HG03095 (cell line): ENCODE measurements around the gene AP2A2.

ENCODE experiments used
- ATAC-seq: cut with Tn5 transposase; IDR thresholded peaks from one replicate; pipeline ENCODE4 v1.9.1; 2021; ENCODE audit warnings: moderate library complexity; ENCODE audit not compliant: unreplicated experiment

The AP2A2 gene

DNA sequence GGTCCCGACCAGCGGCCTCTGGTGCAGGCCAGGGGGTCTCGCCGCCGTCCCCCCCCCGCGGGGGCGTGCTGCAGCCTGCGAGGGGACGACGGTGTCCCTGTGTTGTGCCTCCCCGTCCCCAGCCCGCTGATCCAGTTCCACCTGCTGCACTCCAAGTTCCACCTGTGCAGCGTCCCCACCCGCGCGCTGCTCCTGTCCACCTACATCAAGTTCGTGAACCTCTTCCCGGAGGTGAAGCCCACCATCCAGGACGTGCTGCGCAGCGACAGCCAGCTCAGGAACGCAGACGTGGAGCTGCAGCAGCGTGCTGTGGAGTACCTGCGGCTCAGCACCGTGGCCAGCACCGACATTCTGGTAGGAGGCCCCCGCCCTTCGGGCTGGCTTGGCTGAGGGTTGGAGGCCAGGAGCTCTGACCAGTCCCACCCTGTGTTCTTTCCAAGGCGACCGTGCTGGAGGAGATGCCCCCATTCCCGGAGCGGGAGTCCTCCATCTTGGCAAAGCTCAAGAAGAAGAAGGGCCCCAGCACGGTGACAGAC lies 68.0 kb downstream of the AP2A2 start:
- ATAC-seq, result no peak

- ATAC-seq, result no peak
Observed at GRCh38 chr11:995044-995751, 69.5 kb downstream of the AP2A2 start.

- no peak for ATAC-seq
Observed at GRCh38 chr11:995752-996420, 70.2 kb downstream of the AP2A2 start.

DNA sequence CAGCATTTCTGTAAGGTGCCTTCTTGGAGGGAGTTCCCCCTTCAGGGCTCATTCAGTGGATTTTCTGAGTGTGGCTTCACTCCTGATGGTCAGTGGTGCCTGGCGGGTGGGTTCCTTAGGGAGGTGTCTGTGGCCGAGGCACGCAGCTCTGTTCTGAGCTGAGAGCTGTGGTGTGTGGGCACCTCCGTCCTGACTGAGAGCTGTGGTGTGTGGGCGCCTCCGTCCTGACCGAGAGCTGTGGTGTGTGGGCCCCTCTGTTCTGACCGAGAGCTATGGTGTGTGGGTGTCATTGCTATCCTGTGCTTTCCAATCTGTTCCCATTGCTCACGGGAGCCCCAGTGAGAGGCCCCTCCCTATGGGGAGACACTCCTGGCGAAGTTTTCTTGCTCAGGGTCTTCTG lies 71.0 kb downstream of the AP2A2 start:
- ATAC-seq, result no peak

DNA sequence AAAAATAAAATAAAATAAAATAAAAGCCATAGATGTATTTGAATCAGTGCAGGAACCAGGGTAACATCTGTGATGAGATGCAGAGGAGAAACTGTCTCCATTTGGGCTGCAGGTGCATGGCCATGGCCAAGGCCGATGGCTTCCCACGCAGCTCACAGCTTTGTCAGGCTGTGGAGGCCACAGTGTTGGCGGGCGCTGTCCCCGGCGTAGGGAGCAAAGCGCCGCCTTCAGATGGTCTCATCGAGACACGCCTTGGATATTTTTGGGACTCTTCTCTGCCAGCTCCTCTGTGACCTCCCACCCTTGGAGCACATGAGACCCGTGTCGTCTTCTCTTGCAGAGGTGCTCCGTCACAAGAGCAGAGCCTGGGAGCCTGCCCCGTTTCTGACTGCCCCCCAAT lies 72.2 kb downstream of the AP2A2 start:
- ATAC-seq, result no peak

GRCh38 chr11:999009-999408 lies 73.3 kb downstream of the AP2A2 start:
- ATAC-seq, result no peak

DNA sequence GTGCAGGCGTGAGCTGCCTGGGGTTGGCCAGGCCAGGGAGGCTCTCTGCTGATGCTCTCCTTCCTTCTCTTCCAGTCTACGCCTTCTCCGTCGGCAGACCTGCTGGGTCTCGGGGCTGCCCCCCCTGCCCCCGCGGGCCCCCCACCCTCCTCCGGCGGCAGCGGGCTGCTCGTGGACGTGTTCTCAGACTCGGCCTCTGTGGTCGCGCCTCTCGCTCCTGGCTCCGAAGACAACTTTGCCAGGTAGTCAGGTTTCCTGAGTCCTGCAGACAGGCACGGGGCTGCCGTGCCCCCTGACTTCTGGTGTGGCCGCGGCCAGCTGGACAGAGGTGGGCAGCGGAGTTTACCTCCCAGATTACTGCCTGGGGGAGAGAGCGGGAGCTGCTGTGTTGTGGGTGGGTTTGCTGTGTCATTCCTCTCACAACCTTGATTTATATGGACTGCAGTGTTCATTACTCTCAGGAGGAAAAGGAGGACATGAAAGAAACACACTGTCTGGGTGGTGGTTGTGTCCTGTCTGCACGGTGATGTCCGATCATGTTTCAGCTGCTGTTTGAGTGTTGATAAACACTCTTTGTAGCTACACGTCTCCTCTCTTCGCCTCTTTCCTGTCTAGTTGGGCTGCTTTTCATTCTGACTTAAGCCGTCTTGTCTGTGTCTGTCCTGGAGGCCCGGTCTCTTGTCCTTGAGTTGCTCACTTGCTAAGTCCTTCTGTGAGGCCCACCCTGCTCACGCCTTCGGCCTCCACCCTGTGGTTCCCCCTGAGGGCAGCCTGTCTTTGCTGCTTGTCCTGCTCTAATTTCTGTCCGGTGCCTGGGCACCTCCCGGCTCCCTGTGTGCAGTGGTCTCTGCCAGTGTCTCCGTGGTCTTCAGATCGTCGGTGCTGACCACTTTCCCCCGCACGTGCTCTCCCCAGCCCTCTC lies 74.9 kb downstream of the AP2A2 start:
- ATAC-seq, result no peak

- ATAC-seq, result no peak
Observed at GRCh38 chr11:1001617-1002405, 76.1 kb downstream of the AP2A2 start.

DNA sequence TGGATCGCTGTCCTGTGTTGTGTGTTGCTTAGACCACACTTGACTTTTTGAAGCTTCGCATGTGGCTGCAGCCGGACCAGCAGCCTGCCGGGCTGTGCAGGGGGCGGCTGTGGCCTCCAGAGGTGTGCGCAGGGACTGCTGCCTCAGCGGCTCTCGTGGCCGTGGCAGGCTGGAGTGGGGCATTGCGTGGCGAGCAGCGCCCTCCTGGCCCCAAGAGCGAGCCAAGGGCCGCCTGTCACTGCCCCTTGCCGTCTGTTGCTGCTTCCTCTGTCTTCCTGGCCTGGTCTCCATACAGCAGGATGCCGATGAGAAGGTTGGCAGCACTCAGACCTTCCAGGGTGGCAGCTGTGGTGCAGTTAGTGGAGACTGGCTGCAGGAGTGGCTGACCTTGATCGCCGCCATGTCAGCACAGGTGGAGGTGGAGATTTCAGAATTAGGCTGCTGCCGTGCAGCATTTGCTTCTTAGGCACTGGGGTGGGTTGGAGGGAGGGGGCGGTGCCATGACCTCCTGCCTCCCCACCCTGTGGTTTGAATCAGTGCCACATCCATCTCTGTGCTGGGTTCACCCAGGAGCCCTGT lies 76.8 kb downstream of the AP2A2 start:
- no peak for ATAC-seq

GRCh38 chr11:1003159-1003558 lies 77.5 kb downstream of the AP2A2 start:
- no peak for ATAC-seq

- no peak for ATAC-seq
Observed at GRCh38 chr11:1005928-1006327, 80.3 kb downstream of the AP2A2 start.

- ATAC-seq, result no peak
Observed at GRCh38 chr11:1006762-1007161, 81.1 kb downstream of the AP2A2 start.

DNA sequence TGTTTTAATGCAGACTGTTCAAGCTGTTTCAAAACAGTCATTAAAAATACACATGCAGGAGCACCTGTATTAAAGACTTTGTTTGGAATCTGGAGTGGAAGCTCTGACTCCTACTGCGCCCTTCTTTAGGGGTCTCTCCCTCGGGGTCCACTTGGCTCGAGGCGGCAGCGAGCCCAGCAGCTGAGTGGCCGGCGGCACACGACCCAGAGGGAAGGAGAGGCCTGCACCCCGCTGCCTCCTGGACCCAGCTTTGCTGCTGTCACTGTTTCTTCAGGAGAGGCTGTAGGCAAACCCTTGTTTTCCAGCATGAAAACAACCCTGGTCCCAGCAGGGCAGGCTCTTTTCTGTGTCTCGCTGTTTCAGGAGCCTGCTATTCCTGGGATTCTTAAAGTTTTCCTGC lies 81.6 kb downstream of the AP2A2 start:
- no peak for ATAC-seq

DNA sequence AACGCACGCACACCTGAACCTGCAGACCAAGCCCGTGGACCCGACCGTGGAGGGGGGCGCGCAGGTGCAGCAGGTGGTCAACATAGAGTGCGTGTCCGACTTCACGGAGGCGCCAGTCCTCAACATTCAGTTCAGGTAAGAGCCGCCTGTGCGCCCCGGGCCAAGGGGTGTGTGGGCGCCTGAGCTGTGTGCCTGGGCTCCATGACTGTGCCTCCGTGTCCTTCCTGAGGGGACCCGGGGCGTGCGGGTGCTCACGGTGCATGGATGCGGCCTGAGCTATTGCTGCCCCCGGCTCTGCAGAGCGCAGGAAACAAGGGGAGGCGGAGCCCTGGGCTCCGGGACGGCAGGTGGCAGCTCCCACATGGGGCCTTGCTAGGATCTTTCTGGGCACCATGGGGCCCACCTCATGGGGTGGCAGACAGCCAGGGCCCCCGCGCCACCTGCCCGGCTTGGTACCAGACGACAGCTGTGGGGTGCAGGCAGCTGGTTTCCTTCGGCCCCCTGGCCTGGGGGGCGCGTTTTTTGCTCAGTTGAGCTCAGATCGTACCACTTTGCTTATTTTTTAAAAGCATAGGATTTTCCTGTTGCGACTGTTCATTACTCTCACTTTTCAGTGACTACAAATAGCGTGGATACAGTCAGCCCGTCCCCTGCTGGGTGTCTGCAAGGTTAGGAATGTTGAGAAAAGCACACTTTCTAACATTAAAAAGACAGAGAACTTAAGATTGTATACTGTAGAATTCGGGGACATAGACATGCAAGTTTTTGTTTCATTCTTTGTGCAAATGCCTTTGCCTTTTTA lies 82.5 kb downstream of the AP2A2 start:
- no peak for ATAC-seq

DNA sequence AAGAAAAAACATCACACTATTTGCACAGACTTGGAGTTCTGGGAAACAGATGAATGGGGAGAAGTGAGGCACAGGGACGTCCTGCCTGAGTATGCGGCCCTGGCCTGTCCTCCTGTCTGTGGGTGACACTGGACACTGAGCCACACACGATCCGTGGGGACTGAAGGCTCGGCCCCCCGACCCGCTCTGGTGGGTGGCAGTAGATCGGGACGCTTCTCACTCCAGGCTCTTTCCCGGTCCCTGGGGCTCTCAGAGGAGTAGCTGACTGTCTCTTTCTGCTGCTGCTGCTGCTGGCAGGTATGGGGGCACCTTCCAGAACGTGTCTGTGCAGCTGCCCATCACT lies 83.1 kb downstream of the AP2A2 start:
- ATAC-seq, result no peak

GRCh38 chr11:1009371-1009770 lies 83.7 kb downstream of the AP2A2 start:
- ATAC-seq, result no peak

GRCh38 chr11:1009991-1010390 lies 84.3 kb downstream of the AP2A2 start:
- no peak for ATAC-seq

DNA sequence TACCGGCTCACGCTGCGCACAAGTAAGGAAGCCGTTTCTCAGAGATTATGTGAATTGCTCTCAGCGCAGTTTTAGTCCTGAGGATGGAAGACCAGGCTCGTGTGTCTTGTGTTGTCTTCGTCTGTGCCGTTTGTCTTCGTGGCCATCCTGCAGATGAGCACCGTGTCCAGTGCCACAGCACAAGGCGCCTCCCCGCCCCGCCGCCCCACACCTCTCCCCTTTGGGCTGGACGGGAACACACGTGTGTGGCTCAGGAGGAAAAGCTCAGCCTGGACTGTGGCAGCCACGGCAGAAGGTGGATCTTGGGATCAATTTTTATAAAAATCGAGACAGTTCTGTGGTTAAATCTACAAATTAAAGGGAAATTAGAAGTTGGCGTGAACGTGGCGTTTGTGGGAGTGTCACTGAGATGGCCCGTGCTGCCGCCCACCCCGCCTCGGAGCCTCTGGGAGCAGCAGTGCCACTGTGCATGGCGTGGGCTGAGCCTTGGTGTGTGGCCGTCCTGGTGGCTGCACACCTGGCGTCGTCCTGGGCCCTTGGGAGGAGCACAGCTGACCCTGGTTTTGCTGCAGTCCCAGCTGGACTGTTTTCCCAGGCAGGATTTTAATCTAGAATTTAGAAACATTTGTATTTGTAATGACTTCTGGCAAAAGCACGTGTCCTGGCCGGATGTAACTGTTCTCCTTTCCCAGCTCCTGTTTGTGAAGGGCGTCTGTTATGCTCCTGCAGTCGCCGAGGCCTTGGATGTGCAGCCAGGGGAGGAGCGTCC lies 85.1 kb downstream of the AP2A2 start:
- no peak for ATAC-seq

DNA sequence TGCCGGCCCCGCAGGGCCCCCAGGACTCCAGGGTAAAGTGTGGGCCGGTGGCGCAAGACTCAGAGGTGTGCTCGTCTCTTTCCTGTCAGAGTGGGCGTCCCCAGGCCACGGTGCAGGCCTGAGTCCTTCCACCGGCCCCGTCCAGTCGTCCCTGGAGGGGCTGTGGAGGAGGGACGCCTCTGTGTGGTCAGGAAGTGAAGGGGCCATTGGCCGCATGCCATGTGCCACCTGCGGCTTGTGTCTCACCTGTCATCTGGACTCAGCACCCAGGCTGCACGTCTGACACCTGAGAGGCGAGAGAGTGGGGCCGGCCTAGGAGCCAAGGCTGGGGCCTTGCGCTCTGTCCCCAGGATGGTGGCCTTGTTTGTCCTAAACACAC lies 85.6 kb downstream of the AP2A2 start:
- ATAC-seq, result no peak
